Astrocyte (in vitro differentiated cells and primary cell): Measurements from ENCODE around the gene MRPL14. TPM values are rescaled to one million over a fixed set of nuclear protein-coding genes. Genes with fewer than 3 reads are reported as not detected.

ENCODE experiments used
- DNase-seq: peaks from one replicate; pipeline ENCODE4 v3.0.0-alpha.2; 2010; ENCODE audit warnings: low read depth
- FAIRE-seq: peaks from 2 replicates; lab custom pipeline; 2011; peaks lifted over from hg19 to GRCh38; lab: Jason Lieb, UNC
- H2AFZ ChIP-seq: 2 replicates; pipeline ENCODE4 v1.6.0; 2012; ENCODE audit warnings: low read depth, low read length, inconsistent platforms
- H3K27ac ChIP-seq: 2 replicates; pipeline ENCODE4 v1.5.1; 2011; ENCODE audit warnings: low read depth, low read length, inconsistent platforms
- H3K27me3 ChIP-seq: 2 replicates; pipeline ENCODE4 v1.6.0; 2011; ENCODE audit warnings: low read length, inconsistent platforms; ENCODE audit not compliant: insufficient read depth
- H3K36me3 ChIP-seq: 2 replicates; pipeline ENCODE4 v1.5.1; 2011; ENCODE audit warnings: low read length, inconsistent platforms; ENCODE audit not compliant: insufficient read depth
- H3K4me1 ChIP-seq: 2 replicates; pipeline ENCODE4 v1.5.1; 2011; ENCODE audit warnings: low read length, inconsistent platforms; ENCODE audit not compliant: insufficient read depth
- H3K4me2 ChIP-seq: 2 replicates; pipeline ENCODE4 v1.6.0; 2012; ENCODE audit warnings: low read length, inconsistent platforms
- H3K4me3 ChIP-seq: 2 replicates; pipeline ENCODE4 v1.5.1; 2011; ENCODE audit warnings: low read depth, mild to moderate bottlenecking, low read length, inconsistent platforms; ENCODE audit not compliant: insufficient read depth
- H3K79me2 ChIP-seq: 2 replicates; pipeline ENCODE4 v1.6.0; 2012; ENCODE audit warnings: mild to moderate bottlenecking, low read length, inconsistent platforms; ENCODE audit not compliant: insufficient read depth
- H3K9ac ChIP-seq: 2 replicates; pipeline ENCODE4 v1.6.0; 2012; ENCODE audit warnings: mild to moderate bottlenecking, low read length, inconsistent platforms
- H3K9me3 ChIP-seq: 2 replicates; pipeline ENCODE4 v1.5.1; 2012; ENCODE audit warnings: low read depth, mild to moderate bottlenecking, low read length, inconsistent platforms; ENCODE audit not compliant: insufficient read depth
- H4K20me1 ChIP-seq: 2 replicates; pipeline ENCODE4 v1.6.0; 2012; ENCODE audit warnings: low read length, inconsistent platforms; ENCODE audit not compliant: insufficient read depth
- H3K27ac Mint-ChIP-seq: one replicate; pipeline ENCODE4 v1.8.0; 2021; ENCODE audit warnings: mild to moderate bottlenecking, mixed read lengths; ENCODE audit not compliant: unreplicated experiment
- H3K27me3 Mint-ChIP-seq: one replicate; pipeline ENCODE4 v1.8.0; 2021; ENCODE audit warnings: low read depth, mixed read lengths; ENCODE audit not compliant: unreplicated experiment
- H3K36me3 Mint-ChIP-seq: one replicate; pipeline ENCODE4 v1.8.0; 2021; ENCODE audit warnings: low read depth, mixed read lengths; ENCODE audit not compliant: unreplicated experiment
- H3K4me1 Mint-ChIP-seq: one replicate; pipeline ENCODE4 v1.8.0; 2021; ENCODE audit warnings: low read depth, mixed read lengths; ENCODE audit not compliant: unreplicated experiment
- H3K4me3 Mint-ChIP-seq: one replicate; pipeline ENCODE4 v1.8.0; 2021; ENCODE audit warnings: mild to moderate bottlenecking, moderate library complexity, mixed read lengths; ENCODE audit not compliant: unreplicated experiment
- H3K9me3 Mint-ChIP-seq: one replicate; pipeline ENCODE4 v1.8.0; 2021; ENCODE audit warnings: mild to moderate bottlenecking, mixed read lengths; ENCODE audit not compliant: unreplicated experiment
- CTCF ChIP-seq: IDR thresholded peaks from 2 replicates; pipeline ENCODE4 v1.5.1; 2011; ENCODE audit warnings: low read depth, mild to moderate bottlenecking, inconsistent platforms, low read length, moderate library complexity; ENCODE audit not compliant: insufficient read depth
- EZH2 ChIP-seq: IDR thresholded peaks from 2 replicates; pipeline ENCODE4 v1.6.1; 2012; ENCODE audit warnings: mild to moderate bottlenecking, low read length, inconsistent platforms; ENCODE audit not compliant: insufficient read depth
- total RNA-seq: library from RNA; stranded (reverse); gene quantifications from 2 replicates; pipeline ENCODE4 v1.2.1, GENCODE V29; 2021

Gene MRPL14
- total RNA-seq, 1 donor from 2014 or later, result 56.1 TPM

GRCh38 chr6:44132476-44132875, 5.2 kb upstream of the MRPL14 start:
- no peak overlapping the region for H3K9ac ChIP-seq
- no peaks in the 10 kb centered on the region for H3K9me3 ChIP-seq
- H3K4me3 Mint-ChIP-seq, result no peak overlapping the region
- peaks cover 66% of the 10 kb centered on the region for H4K20me1 ChIP-seq
- FAIRE-seq, result no peak
- TF ChIP-seq CTCF (no peak), EZH2 (no peak)
- H3K27me3 ChIP-seq, result no peaks in the 10 kb centered on the region
- no peak overlapping the region for H3K4me3 ChIP-seq
- H3K27ac ChIP-seq, result no peak overlapping the region
- no peak overlapping the region for H2AFZ ChIP-seq
- H3K9me3 Mint-ChIP-seq, result no peaks in the 10 kb centered on the region
- peak overlapping the region; percentile 88 for H3K27ac Mint-ChIP-seq
- no peak for DNase-seq
- peaks cover 28% of the 10 kb centered on the region for H3K36me3 Mint-ChIP-seq
- H3K36me3 ChIP-seq, result peaks cover 2% of the 10 kb centered on the region
- no peak overlapping the region for H3K4me2 ChIP-seq
- H3K4me1 ChIP-seq, result peaks cover 12% of the 10 kb centered on the region
- H3K79me2 ChIP-seq, result peaks cover 29% of the 10 kb centered on the region
- H3K4me1 Mint-ChIP-seq, result peaks cover 3% of the 10 kb centered on the region
- no peaks in the 10 kb centered on the region for H3K27me3 Mint-ChIP-seq

GRCh38 chr6:44131892-44132291, 4.6 kb upstream of the MRPL14 start:
- TF ChIP-seq CTCF (no peak), EZH2 (no peak)
- Mint-ChIP-seq H3K4me3 (no peak overlapping the region), H3K36me3 (peaks cover 25% of the 10 kb centered on the region), H3K27me3 (no peaks in the 10 kb centered on the region), H3K4me1 (peaks cover 3% of the 10 kb centered on the region), H3K27ac (no peak overlapping the region), H3K9me3 (no peaks in the 10 kb centered on the region)
- Histone ChIP-seq H2AFZ (no peak overlapping the region), H3K9ac (no peak overlapping the region), H3K4me2 (no peak overlapping the region), H4K20me1 (peaks cover 66% of the 10 kb centered on the region), H3K79me2 (peaks cover 30% of the 10 kb centered on the region), H3K4me3 (no peak overlapping the region), H3K9me3 (no peaks in the 10 kb centered on the region), H3K36me3 (peaks cover 2% of the 10 kb centered on the region), H3K27me3 (no peaks in the 10 kb centered on the region), H3K4me1 (peaks cover 12% of the 10 kb centered on the region), H3K27ac (no peak overlapping the region)
- DNase-seq (no peak), FAIRE-seq (no peak)

- H3K4me1 Mint-ChIP-seq, result peaks cover 10% of the 10 kb centered on the region
Observed at GRCh38 chr6:44129841-44130322, 2.6 kb upstream of the MRPL14 start.

More at GRCh38 chr6:44129841-44130322, 2.6 kb upstream of the MRPL14 start:
- FAIRE-seq (no peak), DNase-seq (no peak)
- Histone ChIP-seq H3K9ac (no peak overlapping the region), H4K20me1 (peaks cover 72% of the 10 kb centered on the region), H3K79me2 (peaks cover 50% of the 10 kb centered on the region), H3K27ac (no peak overlapping the region), H3K27me3 (no peaks in the 10 kb centered on the region), H3K9me3 (no peaks in the 10 kb centered on the region), H3K4me1 (peaks cover 26% of the 10 kb centered on the region), H3K4me2 (no peak overlapping the region), H2AFZ (no peak overlapping the region), H3K36me3 (peaks cover 2% of the 10 kb centered on the region), H3K4me3 (no peak overlapping the region)
- Mint-ChIP-seq H3K9me3 (no peaks in the 10 kb centered on the region), H3K36me3 (peaks cover 10% of the 10 kb centered on the region), H3K4me3 (peak overlapping the region; percentile 90), H3K27ac (no peak overlapping the region), H3K27me3 (no peaks in the 10 kb centered on the region)
- TF ChIP-seq EZH2 (no peak), CTCF (no peak)
